ENCODE measurements around the gene UPF3B. TPM values are rescaled to one million over a fixed set of nuclear protein-coding genes. Genes with fewer than 3 reads are reported as not detected.

The UPF3B gene
- total RNA-seq, 2 donors from 2014 or later: 1.1 to 2.3 TPM

GRCh38 chrX:119802546-119802945, 50.2 kb downstream of the UPF3B start:
- TF ChIP-seq CTCF (IDR thresholded peaks at IDR 0.05): no peak
- Histone ChIP-seq H3K4me1 (no peaks in the 10 kb centered on the region), H3K4me3 (no peak overlapping the region), H3K9me3 (no peaks in the 10 kb centered on the region), H3K36me3 (no peaks in the 10 kb centered on the region), H3K27me3 (no peaks in the 10 kb centered on the region), H3K27ac (no peak overlapping the region)
- DNase-seq (ENCODE audit: low spot score): no peak

GRCh38 chrX:119801253-119802221, 51.2 kb downstream of the UPF3B start:
- H3K4me3 ChIP-seq: no peak overlapping the region
- H3K27me3 ChIP-seq: no peaks in the 10 kb centered on the region
- no peak overlapping the region for H3K27ac ChIP-seq
- no peaks in the 10 kb centered on the region for H3K4me1 ChIP-seq
- no peak for TF ChIP-seq CTCF (IDR thresholded peaks at IDR 0.05)
- no peaks in the 10 kb centered on the region for H3K9me3 ChIP-seq
- no peaks in the 10 kb centered on the region for H3K36me3 ChIP-seq
- DNase-seq (ENCODE audit: low spot score): no peak

GRCh38 chrX:119791437-119792231, 61.1 kb downstream of the UPF3B start, which contains the start of gene RPL39:
RPL39 (minus strand) TSS chrX:119791630; CDS start chrX:119791576, 54 bp downstream.
- no peaks in the 10 kb centered on the region for H3K27me3 ChIP-seq
- peak within 1 kb of the TSS; percentile 93 to 95 for H3K27ac ChIP-seq
- H3K36me3 ChIP-seq: peaks cover 21% of the 10 kb centered on the region
- peak within 1 kb of the TSS; percentile 60 to 67 for H3K4me3 ChIP-seq
- peaks cover 0 to 15% of the 10 kb centered on the region in 2 donors for H3K4me1 ChIP-seq
- no peak for TF ChIP-seq CTCF (IDR thresholded peaks at IDR 0.05)
- no peaks in the 10 kb centered on the region for H3K9me3 ChIP-seq
- DNase-seq (ENCODE audit: low spot score): peak; percentile 77

- Histone ChIP-seq H3K4me1 (peaks cover 0 to 15% of the 10 kb centered on the region in 2 donors), H3K36me3 (peaks cover 21% of the 10 kb centered on the region), H3K4me3 (peak overlapping the region; percentile 60 to 67), H3K27ac (peak overlapping the region; percentile 93 to 95), H3K27me3 (no peaks in the 10 kb centered on the region), H3K9me3 (no peaks in the 10 kb centered on the region)
- no peak for TF ChIP-seq CTCF (IDR thresholded peaks at IDR 0.05)
- DNase-seq (ENCODE audit: low spot score): no peak
Observed at GRCh38 chrX:119790977-119791436, 61.8 kb downstream of the UPF3B start.

GRCh38 chrX:119784747-119785446, 67.9 kb downstream of the UPF3B start:
- Histone ChIP-seq H3K36me3 (peaks cover 33% of the 10 kb centered on the region), H3K27ac (no peak overlapping the region), H3K4me3 (no peak overlapping the region), H3K27me3 (no peaks in the 10 kb centered on the region), H3K9me3 (no peaks in the 10 kb centered on the region), H3K4me1 (peaks cover 0 to 15% of the 10 kb centered on the region in 2 donors)
- no peak for DNase-seq (ENCODE audit: low spot score)
- TF ChIP-seq CTCF (IDR thresholded peaks at IDR 0.05): peak in 1 of 2 donors; percentile 40
